K562 (cell line): Measurements from ENCODE around the gene C2orf81. TPM values are rescaled to one million over a fixed set of nuclear protein-coding genes. Genes with fewer than 3 reads are reported as not detected.

Source experiments
- HMG20B ChIP-seq: fragments of 250-450 bp; sonication (Bioruptor Pico); IDR thresholded peaks from 2 replicates; pipeline ENCODE4 v1.5.0; 2021; ENCODE audit warnings: mild to moderate bottlenecking
- LCOR ChIP-seq: sonication (generic); formaldehyde crosslinking; IDR thresholded peaks from 2 replicates; pipeline ENCODE4 v1.8.0; 2022; ENCODE audit warnings: mild to moderate bottlenecking, missing genetic modification reagents
- PYGO2 ChIP-seq: fragments of 450-650 bp; IDR thresholded peaks from 2 replicates; pipeline ENCODE4 v1.6.1; 2016; ENCODE audit warnings: mild to moderate bottlenecking, missing genetic modification characterization, moderate library complexity, missing compliant biosample characterization
- STAT5B ChIP-seq: fragments of 250-450 bp; sonication (Bioruptor Pico); IDR thresholded peaks from 2 replicates; pipeline ENCODE4 v1.8.0; 2021; ENCODE audit warnings: mild to moderate bottlenecking, inconsistent platforms
- ZNF316 ChIP-seq: fragments of 450-650 bp; IDR thresholded peaks from 2 replicates; pipeline ENCODE4 v1.6.1; 2016
- ZNF561 ChIP-seq: fragments of 450-650 bp; formaldehyde crosslinking; conservative IDR thresholded peaks from 2 replicates; pipeline ENCODE4 v1.4.0; 2020; ENCODE audit warnings: mild to moderate bottlenecking, moderate library complexity
- ZNF76 ChIP-seq: fragments of 250-450 bp; sonication (Bioruptor Pico); IDR thresholded peaks from 2 replicates; pipeline ENCODE4 v1.4.0; 2020; ENCODE audit warnings: mild to moderate bottlenecking, moderate library complexity, borderline replicate concordance
- ZNF764 ChIP-seq: fragments of 250-450 bp; sonication (Bioruptor Pico); IDR thresholded peaks from 2 replicates; pipeline ENCODE4 v1.4.0; 2020; ENCODE audit warnings: low read depth, mild to moderate bottlenecking, moderate library complexity
- polyA plus RNA-seq, 8 experiments: library from polyadenylated mRNA; depleted of rRNA in 4 of 8; stranded (reverse) in 5 of 8; unstranded in 3 of 8; fragments of >200 nt; fragmentation: Nextera tagmentation in 2 of 8; fragmentation: Illumina TruSeq in 1 of 8; extraction: Ambion mirVana in 2 of 8; extraction: Trizol in 1 of 8; gene quantifications; 2 replicates each; pipeline versions ENCODE4 v1.2.1 to v1.2.3, GENCODE V29; 2011 to 2014; ENCODE audit warnings: inconsistent platforms in 1 of 8, missing spikeins in 1 of 8
- total RNA-seq, 7 experiments: library from RNA; depleted of rRNA in 6 of 7; stranded (reverse); fragments of >200 nt in 6 of 7; fragmentation: Illumina TruSeq in 2 of 7; extraction: Trizol in 2 of 7; gene quantifications; 2 replicates each; pipeline versions ENCODE4 v1.2.1 to v1.2.3, GENCODE V29; 2011 to 2021; ENCODE audit warnings: low replicate concordance in 1 of 7
- TF ChIP-seq, protein P1 (sequence below): fragments of 250-450 bp; sonication (Bioruptor Pico); IDR thresholded peaks from 2 replicates; pipeline ENCODE4 v1.5.0; 2020; ENCODE audit warnings: mild to moderate bottlenecking
- TF ChIP-seq, protein P2 (sequence below): fragments of 200-600 bp; sonication (generic); IDR thresholded peaks from one replicate; pipeline ENCODE4 v1.6.1; 2012; ENCODE audit warnings: mild to moderate bottlenecking, low read depth, low read length, inconsistent platforms
- TF ChIP-seq, protein P3 (sequence below), 3 experiments: fragments of 200-800 bp in 1 of 3; sonication (Bioruptor generic) in 1 of 3; sonication (generic) in 1 of 3; formaldehyde crosslinking in 1 of 3; IDR thresholded peaks; 2 replicates each; pipeline versions ENCODE4 v1.6.1 to v1.8.0; 2016 to 2022; ENCODE audit warnings: mild to moderate bottlenecking in 2 of 3, missing compliant biosample characterization in 2 of 3, missing genetic modification characterization in 2 of 3, missing genetic modification reagents in 1 of 3

Gene C2orf81
- total and polyA plus RNA-seq, 9 of the 15 experiments (the other 6 are each of a cell fraction or from before 2014, with no cell fraction given): 0.06 TPM; not detected in 8

DNA sequence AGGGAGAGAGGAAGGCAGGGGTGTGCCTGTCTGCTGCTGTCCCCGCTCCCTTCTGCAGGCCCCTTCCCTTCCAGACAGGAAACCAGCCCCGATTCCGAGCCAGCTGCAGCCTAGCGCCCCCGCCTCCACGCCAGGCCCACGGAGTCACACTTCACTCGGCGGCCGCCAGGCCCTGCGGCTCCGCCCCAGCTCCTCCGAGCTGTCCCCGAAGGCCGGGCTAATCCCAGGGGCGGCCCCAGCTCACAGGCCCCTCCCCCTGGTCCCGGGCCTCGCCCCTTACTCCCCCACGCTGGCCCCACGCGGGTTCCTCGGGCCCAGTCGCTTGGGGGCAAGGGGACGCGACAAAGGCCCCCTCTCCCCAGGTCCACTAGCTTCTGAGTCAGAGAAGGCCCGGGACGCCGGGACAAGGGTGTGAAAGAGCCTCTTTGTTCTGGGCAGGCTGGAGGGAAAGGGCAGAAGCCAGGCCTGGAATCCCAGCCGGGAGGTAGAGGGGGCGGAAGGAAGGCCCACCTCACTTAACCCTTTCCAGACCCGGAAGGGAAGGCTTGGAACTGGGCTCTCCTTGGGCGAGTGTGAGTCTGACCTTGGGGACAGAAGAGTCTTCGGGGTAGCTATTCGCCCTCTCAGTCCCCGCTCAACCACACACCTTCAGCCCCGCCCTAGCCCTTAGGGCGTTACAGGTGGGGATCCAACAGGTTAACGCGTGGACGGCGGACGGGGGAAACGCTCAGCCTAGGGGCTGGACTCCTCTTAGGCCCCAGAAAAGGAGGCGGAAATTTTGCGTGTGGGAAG lies 19.2 kb upstream of the C2orf81 start (continued):
- TF ChIP-seq ZNF764 (CRISPR knock-in tag) (no peak), ZNF76 (CRISPR knock-in tag) (no peak), STAT5B (no peak), HMG20B (no peak), ZNF316 (no peak), LCOR (CRISPR knock-in tag) (peak; percentile 53; the same call in 1 of the 2 replicates), ZNF561 (CRISPR knock-in tag) (no peak), PYGO2 (no peak)
- TF ChIP-seq, protein P1, sequence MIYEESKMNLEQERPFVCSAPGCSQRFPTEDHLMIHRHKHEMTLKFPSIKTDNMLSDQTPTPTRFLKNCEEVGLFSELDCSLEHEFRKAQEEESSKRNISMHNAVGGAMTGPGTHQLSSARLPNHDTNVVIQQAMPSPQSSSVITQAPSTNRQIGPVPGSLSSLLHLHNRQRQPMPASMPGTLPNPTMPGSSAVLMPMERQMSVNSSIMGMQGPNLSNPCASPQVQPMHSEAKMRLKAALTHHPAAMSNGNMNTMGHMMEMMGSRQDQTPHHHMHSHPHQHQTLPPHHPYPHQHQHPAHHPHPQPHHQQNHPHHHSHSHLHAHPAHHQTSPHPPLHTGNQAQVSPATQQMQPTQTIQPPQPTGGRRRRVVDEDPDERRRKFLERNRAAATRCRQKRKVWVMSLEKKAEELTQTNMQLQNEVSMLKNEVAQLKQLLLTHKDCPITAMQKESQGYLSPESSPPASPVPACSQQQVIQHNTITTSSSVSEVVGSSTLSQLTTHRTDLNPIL: no peak
- TF ChIP-seq, protein P2, sequence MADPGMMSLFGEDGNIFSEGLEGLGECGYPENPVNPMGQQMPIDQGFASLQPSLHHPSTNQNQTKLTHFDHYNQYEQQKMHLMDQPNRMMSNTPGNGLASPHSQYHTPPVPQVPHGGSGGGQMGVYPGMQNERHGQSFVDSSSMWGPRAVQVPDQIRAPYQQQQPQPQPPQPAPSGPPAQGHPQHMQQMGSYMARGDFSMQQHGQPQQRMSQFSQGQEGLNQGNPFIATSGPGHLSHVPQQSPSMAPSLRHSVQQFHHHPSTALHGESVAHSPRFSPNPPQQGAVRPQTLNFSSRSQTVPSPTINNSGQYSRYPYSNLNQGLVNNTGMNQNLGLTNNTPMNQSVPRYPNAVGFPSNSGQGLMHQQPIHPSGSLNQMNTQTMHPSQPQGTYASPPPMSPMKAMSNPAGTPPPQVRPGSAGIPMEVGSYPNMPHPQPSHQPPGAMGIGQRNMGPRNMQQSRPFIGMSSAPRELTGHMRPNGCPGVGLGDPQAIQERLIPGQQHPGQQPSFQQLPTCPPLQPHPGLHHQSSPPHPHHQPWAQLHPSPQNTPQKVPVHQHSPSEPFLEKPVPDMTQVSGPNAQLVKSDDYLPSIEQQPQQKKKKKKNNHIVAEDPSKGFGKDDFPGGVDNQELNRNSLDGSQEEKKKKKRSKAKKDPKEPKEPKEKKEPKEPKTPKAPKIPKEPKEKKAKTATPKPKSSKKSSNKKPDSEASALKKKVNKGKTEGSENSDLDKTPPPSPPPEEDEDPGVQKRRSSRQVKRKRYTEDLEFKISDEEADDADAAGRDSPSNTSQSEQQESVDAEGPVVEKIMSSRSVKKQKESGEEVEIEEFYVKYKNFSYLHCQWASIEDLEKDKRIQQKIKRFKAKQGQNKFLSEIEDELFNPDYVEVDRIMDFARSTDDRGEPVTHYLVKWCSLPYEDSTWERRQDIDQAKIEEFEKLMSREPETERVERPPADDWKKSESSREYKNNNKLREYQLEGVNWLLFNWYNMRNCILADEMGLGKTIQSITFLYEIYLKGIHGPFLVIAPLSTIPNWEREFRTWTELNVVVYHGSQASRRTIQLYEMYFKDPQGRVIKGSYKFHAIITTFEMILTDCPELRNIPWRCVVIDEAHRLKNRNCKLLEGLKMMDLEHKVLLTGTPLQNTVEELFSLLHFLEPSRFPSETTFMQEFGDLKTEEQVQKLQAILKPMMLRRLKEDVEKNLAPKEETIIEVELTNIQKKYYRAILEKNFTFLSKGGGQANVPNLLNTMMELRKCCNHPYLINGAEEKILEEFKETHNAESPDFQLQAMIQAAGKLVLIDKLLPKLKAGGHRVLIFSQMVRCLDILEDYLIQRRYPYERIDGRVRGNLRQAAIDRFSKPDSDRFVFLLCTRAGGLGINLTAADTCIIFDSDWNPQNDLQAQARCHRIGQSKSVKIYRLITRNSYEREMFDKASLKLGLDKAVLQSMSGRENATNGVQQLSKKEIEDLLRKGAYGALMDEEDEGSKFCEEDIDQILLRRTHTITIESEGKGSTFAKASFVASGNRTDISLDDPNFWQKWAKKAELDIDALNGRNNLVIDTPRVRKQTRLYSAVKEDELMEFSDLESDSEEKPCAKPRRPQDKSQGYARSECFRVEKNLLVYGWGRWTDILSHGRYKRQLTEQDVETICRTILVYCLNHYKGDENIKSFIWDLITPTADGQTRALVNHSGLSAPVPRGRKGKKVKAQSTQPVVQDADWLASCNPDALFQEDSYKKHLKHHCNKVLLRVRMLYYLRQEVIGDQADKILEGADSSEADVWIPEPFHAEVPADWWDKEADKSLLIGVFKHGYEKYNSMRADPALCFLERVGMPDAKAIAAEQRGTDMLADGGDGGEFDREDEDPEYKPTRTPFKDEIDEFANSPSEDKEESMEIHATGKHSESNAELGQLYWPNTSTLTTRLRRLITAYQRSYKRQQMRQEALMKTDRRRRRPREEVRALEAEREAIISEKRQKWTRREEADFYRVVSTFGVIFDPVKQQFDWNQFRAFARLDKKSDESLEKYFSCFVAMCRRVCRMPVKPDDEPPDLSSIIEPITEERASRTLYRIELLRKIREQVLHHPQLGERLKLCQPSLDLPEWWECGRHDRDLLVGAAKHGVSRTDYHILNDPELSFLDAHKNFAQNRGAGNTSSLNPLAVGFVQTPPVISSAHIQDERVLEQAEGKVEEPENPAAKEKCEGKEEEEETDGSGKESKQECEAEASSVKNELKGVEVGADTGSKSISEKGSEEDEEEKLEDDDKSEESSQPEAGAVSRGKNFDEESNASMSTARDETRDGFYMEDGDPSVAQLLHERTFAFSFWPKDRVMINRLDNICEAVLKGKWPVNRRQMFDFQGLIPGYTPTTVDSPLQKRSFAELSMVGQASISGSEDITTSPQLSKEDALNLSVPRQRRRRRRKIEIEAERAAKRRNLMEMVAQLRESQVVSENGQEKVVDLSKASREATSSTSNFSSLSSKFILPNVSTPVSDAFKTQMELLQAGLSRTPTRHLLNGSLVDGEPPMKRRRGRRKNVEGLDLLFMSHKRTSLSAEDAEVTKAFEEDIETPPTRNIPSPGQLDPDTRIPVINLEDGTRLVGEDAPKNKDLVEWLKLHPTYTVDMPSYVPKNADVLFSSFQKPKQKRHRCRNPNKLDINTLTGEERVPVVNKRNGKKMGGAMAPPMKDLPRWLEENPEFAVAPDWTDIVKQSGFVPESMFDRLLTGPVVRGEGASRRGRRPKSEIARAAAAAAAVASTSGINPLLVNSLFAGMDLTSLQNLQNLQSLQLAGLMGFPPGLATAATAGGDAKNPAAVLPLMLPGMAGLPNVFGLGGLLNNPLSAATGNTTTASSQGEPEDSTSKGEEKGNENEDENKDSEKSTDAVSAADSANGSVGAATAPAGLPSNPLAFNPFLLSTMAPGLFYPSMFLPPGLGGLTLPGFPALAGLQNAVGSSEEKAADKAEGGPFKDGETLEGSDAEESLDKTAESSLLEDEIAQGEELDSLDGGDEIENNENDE: no peak
- TF ChIP-seq, protein P3, sequence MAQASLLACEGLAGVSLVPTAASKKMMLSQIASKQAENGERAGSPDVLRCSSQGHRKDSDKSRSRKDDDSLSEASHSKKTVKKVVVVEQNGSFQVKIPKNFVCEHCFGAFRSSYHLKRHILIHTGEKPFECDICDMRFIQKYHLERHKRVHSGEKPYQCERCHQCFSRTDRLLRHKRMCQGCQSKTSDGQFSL (CRISPR knock-in tag; IDR thresholded peaks at IDR 0.05): peak; percentile 86
- TF ChIP-seq, protein P3 (tag; IDR thresholded peaks at IDR 0.05): no peak
